Measurements from ENCODE around the gene WDFY3. TPM values are rescaled to one million over a fixed set of nuclear protein-coding genes. Genes with fewer than 3 reads are reported as not detected.
"Not testable (repeated sequence)": the region's sequence is repeated elsewhere in the genome, so short reads cannot be mapped to it uniquely, and the experiment has no call there.

WDFY3 gene
- total RNA-seq, 1 donor from 2014 or later, result 0.56 TPM

- intact Hi-C loops (cut with micrococcal nuclease), result loop anchor here (5.0 kb wide), 1 partner anchor 99 kb away; the partner anchor contains the start of gene CDS1
Measured at GRCh38 chr4:84680956-84681355, 285.5 kb downstream of the WDFY3 start.

- intact Hi-C loops (cut with micrococcal nuclease), result no loop called here
Measured at GRCh38 chr4:84678976-84679744, 287.3 kb downstream of the WDFY3 start.

DNA sequence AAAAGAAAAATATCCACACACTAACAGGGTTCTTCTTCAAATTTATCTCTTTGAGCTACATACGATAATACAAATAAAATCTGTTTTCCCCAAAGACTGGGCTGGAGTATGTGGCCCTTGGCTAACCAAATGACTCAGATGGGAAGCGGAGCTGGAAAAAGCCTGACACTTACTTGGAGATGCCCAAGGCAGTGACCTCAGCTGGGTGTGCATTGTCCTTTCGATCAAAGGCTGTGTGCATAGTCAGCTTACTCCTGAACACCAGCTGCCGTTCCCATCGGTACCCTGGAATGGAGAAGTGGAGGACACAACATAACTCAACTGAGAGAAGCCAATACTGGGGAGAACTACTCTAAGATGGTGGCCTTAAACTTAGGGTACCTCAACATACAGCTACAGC, 288.5 kb downstream of the WDFY3 start:
- intact Hi-C loops (cut with micrococcal nuclease), result no loop called here

GRCh38 chr4:84677093-84677492, 289.4 kb downstream of the WDFY3 start:
- intact Hi-C loops (cut with micrococcal nuclease), result no loop called here

- intact Hi-C loops (cut with micrococcal nuclease), result no loop called here
Measured at GRCh38 chr4:84673475-84674240, 292.8 kb downstream of the WDFY3 start.

GRCh38 chr4:84672177-84672576, 294.3 kb downstream of the WDFY3 start:
- intact Hi-C loops (cut with micrococcal nuclease), result no loop called here

DNA sequence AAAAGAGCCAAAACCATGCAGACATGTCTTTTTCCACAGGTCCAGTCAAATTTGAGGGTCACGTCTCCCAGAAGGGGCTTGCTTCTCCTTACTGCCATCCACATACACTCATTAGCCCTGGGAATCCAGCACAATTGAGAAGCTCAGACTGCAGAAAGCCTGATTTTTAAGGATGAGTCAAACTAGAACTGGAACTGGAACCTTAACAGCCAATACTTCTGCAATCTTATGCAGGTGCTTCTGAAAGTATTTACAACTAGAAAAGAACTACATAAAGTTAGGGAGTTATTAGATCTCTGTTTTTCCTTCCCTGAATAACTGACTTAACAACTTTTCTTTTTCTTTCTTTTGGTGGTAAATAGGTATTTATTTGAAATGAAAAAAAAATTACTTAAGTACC, 297.3 kb downstream of the WDFY3 start:
- intact Hi-C loops (cut with micrococcal nuclease), result no loop called here

DNA sequence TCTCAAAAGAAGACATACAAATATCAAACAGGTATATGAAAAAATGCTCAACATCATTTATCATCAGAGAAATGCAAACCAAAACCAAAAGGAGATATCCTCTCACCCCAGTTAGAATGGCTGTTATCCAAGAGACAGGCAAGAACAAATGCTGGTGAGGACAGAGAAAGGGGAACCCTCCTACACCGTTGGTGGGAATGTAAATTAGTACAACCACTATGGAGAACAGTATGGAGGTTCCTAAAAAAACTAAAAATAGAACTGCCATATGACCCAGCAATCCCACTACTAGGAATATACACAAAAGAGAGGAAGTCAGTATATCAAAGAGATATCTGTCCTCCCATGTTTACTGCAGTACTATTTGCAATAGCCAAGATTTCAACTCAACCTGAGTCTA, 300.1 kb downstream of the WDFY3 start:
- intact Hi-C loops (cut with micrococcal nuclease), result no loop called here

DNA sequence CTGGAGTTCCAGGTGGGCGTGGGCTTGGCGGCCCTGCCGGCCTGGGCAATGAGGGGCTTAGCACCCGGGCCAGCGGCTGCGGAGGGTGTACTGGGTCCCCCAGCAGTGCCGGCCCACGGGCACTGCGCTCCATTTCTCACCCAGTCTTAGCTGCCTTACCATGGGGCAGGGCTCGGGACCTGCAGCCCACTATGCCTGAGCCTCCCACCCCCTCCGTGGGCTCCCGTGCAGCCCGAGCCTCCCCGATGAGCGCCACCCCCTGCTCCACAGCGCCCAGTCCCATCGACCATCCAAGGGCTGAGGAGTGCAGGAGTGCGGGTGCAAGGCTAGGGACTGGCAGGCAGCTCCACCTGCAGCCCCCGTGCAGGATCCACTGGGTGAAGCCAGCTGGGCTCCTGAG, 301.7 kb downstream of the WDFY3 start:
- intact Hi-C loops (cut with micrococcal nuclease), result not testable (repeated sequence)

DNA sequence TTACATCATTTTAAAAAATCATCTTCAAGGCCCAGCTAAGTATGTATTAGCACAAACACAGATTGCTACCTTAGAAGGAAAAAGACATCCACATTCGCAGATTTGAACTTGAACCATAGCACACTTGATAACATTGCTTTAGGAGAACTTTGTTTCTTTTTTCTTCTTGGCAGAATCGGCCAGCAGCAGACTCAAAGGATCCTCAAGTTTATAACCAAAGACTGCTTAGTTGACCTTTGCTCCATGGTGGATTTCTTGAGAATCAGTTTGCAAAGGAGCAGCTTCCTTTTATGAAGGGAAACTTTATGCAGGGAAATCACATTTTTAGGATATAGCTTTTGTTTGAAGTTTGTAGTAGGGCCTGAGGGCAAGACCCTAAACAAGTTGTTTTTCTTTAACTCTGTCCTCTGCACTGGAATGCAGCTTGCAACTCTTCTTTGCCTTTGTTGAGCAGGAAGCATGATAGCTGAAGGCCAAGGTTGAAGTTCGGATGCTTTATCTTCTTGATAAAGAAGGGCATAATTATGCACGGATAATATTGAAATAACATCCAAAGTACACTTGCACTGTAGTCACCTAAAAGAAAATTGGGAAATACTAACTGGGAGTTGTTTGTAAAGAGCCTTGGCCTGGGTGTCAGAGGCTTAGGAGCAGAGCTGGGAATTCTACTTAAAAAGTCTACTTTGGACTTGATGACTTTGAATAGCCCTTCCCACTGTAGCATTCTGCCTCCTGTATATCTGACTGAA, 305.1 kb downstream of the WDFY3 start:
- intact Hi-C loops (cut with micrococcal nuclease), result no loop called here

DNA sequence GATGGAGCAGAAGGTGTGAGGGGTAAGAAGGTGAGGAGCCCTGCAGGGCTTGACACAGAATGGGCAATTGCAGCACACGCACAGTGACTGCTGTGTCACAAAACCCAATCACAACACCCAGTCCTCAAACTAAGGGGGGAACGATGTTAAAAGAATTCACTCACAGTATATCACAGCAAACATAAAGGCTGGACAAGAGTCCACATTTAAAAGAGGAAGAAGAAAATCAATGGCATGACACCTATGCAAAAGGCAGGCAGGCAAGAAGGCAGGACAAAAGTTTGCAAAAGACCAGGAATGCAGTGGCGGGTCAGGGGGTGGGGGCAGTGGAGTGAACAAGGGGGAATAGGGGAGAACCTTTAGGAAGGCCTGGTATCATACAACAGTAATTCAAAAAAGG, 305.9 kb downstream of the WDFY3 start:
- intact Hi-C loops (cut with micrococcal nuclease), result no loop called here

DNA sequence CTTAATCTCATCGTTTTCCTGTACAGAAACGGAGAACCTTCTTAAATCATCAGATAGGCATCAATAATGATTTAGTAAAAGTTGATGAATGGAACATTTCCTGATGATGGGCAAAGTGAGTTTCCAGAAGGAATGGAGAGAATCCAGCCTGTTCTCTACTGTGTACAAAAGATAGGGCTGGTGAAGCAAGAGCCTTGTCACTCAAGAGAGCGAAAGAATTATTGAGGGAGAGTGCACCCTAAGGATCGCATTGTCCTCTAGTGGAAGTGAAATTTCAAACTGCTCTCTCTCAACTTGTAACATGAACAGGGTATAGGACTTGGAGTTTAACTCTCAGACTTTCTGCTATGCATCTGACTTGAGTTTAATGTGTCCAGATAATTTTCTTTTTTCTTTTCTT, 314.0 kb downstream of the WDFY3 start:
- intact Hi-C loops (cut with micrococcal nuclease), result no loop called here

- intact Hi-C loops (cut with micrococcal nuclease), result no loop called here
Measured at GRCh38 chr4:84651499-84651898, 315.0 kb downstream of the WDFY3 start.

- intact Hi-C loops (cut with micrococcal nuclease), result no loop called here
Measured at GRCh38 chr4:84648863-84649647, 317.4 kb downstream of the WDFY3 start.

DNA sequence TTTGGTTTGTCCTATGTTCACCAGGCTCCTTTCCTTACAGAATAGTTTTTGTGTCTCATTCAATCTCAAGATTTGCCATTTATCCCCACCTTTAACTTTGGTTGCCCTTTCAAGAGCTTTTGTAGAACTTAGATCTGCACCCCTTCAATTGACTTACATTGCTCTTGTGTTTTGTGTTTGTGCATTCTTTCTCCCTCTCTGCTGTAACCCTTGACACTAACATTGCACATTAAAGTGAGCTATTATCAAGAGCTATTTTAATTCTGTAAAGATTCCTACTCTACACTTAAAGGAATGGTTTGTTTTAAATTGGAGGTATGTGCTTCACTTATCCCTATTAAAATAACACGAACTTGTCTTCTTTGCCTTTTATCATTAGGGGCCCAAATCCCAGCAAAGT, 318.3 kb downstream of the WDFY3 start:
- intact Hi-C loops (cut with micrococcal nuclease), result no loop called here

DNA sequence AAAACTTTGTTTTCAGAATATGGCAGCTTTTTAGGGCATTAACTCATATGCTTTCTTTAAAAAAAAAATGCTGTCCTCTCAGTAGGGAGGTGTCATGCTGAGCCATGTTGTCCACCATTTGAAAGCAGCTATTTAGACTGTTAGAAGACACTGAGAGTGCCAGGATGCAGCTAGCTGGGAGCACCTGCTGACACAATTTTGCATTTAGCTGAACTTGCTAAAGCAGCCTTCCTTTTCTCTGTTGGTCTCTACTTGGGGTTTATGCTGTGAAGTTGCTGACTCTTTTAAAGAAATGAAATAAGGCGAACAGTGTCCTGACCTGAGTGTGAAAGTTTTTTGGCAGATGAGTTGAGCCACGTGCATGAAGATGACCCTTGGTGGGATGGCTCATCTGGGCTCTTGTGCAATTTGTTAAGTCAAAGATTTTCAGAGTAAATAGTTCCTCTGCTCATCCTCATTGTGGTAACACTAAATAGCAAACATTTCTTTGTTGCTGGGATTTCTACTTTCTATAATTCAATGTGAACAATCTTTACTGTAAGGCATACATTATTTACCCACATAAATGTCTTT, 319.1 kb downstream of the WDFY3 start:
- intact Hi-C loops (cut with micrococcal nuclease), result no loop called here

DNA sequence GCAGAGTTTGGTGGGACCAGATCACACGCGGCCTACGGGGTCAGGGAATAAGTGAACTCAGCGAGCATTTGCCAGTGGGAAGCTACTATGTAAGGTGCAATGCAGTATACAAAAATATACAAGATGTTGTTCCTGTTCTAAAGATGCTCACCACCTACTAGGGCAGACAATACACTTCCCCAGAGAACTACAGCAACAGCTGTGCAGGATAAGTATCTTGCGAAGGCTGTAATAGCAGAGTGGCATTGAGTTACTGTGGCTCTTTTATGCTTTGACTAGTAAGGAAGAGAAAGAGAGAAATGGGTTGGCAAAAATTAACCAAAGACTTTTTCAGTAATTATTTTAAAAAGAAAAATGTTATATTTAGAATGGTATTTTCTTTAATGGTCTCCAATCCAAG, 322.4 kb downstream of the WDFY3 start:
- intact Hi-C loops (cut with micrococcal nuclease), result no loop called here

DNA sequence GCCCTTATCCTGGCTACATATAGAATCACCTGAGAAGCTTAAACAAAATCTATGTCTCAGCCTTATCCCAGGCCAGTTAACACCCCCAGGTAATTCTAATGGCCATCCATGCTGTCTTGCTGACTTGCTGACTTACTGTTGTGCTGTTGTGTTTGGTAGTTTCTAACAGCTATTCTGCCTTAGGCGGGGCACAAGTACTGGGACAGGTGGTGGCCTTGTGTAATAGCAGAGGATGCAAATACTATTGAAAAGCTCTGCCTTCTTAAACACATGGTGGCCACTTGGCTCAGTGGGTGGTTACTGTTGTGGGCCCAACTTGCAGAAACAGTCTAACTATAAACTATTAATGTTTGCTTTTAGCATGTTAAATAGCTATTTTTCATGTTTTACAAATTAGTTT, 327.3 kb downstream of the WDFY3 start:
- intact Hi-C loops (cut with micrococcal nuclease), result no loop called here

DNA sequence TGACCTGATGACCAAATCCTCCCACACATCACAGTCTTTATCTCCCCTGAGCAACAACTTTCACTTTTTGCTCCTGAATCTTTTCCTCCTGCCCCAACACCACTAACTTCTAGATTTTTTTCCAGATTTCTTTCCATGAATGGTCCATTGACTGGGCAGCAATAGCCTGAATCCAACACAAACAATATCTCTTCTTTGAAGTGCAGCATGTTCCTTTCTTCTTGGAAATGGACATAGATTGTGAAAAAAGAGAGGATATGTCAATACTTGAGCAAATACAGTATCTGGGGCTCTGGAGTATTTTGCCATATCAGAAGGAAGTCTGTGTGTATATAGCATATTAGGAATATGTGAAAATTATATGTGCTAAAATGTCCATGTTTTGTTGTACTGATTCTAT, 328.4 kb downstream of the WDFY3 start:
- intact Hi-C loops (cut with micrococcal nuclease), result no loop called here

GRCh38 chr4:84634961-84635360, 331.5 kb downstream of the WDFY3 start:
- intact Hi-C loops (cut with micrococcal nuclease), result no loop called here

DNA sequence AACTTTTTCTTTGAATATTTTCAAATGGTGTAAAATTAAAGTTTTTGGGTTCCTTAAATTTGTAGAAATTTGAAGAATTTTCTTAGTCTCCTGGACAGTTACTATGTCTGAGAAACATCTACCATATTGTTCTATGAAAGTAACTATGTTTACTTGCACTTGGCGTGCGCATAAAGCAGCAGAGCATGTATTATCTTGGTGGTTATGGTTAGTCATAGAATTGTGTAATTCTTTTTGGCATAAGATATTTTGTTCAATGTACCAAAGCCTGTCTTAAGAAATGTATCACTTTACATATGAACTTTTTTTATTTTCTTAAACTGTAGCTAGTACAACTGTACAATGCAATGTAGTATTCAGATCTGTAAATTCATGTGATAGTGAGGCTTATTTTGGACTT, 334.4 kb downstream of the WDFY3 start:
- intact Hi-C loops (cut with micrococcal nuclease), result no loop called here

Measured in T-helper 1 cell treated with Interleukin-12 subunit alpha and Interleukin-12 subunit beta and Interleukin-4 antibody, amounts not matched to agents 30 ng/mL and 1 ng/mL, for 36 hours (primary cell).